Liver (tissue), 3 donors: ENCODE results near the gene CCNL1.

Experiments used
- ATF3 ChIP-seq: IDR thresholded peaks from 2 replicates; pipeline ENCODE4 v1.6.1; 2016; ENCODE audit warnings: antibody characterized with exemption
- CTCF ChIP-seq: fragments of 150-350 bp; IDR thresholded peaks from 2 replicates; pipeline ENCODE4 v1.5.1; 2017; ENCODE audit warnings: improper control_type of control experiment, low read depth, low read length; ENCODE audit not compliant: missing input control
- MAX ChIP-seq: IDR thresholded peaks from 2 replicates; pipeline ENCODE4 v1.6.1; 2016; ENCODE audit warnings: antibody characterized with exemption
- donor health status: healthy.
- donor health status: healthy.

GRCh38 chr3:157154563-157155330 is 5.2 kb downstream of the CCNL1 start:
- TF ChIP-seq MAX, result no peak
- TF ChIP-seq CTCF, result no peak
- TF ChIP-seq ATF3, result no peak
